ENCODE data around the gene ENTPD7.
A peak's percentile ranks its signal among the peaks of the same experiment; 100 is the strongest.

ENTPD7 gene, protein sequence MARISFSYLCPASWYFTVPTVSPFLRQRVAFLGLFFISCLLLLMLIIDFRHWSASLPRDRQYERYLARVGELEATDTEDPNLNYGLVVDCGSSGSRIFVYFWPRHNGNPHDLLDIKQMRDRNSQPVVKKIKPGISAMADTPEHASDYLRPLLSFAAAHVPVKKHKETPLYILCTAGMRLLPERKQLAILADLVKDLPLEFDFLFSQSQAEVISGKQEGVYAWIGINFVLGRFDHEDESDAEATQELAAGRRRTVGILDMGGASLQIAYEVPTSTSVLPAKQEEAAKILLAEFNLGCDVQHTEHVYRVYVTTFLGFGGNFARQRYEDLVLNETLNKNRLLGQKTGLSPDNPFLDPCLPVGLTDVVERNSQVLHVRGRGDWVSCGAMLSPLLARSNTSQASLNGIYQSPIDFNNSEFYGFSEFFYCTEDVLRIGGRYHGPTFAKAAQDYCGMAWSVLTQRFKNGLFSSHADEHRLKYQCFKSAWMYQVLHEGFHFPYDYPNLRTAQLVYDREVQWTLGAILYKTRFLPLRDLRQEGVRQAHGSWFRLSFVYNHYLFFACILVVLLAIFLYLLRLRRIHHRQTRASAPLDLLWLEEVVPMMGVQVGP

DNA sequence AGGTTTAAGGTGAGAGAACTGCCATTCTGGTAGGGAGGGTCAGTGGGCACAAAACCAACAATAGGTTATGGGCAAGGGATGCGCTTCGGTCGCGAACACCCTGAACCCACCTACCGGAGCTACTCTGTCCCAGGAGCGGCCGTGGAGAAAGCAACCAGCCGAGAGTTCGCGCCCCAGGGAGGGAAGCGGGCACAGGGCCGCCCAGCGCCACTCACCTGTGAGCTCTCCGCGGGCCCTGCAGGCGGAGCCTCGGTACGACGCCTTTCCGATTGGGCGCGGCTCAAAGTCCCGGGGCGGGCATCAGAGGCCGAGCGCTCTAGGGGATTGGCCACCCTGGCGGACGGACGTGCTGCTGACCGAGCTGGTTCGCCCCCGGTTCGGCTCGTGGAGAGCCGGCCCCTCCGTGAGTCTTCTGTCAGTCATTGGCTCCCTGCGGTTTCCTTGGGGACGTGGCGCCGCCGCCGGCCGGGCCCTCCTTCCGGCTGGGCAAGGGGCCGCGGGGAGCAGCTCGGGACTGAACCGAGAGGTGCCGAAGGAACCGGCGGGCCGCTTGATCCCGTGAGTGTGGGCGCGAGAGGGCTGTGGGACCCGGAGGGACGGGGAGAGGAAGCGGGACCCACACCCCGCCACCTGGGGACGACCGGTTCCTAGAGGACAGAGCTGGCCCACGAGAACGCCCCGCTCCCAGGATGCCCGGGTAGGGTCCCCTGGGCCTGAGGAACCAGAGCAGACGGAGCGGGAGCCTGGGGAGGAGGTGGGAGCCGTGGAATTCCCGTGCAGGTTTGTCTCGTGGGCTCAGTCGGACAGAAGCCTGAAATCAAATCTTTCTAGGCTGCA is at the start of gene ENTPD7:
Gene ENTPD7, plus strand, starts transcription at position 479 of the 837 bp plus-strand sequence. CDS start 448 bp downstream, outside the sequence.
- peak within 1 kb of the TSS in 1 of 2 donors; percentile 51 for H3K27ac ChIP-seq
- DNase-seq (ENCODE audit: low spot score) = peak; percentile 95
- TF ChIP-seq, protein P1, sequence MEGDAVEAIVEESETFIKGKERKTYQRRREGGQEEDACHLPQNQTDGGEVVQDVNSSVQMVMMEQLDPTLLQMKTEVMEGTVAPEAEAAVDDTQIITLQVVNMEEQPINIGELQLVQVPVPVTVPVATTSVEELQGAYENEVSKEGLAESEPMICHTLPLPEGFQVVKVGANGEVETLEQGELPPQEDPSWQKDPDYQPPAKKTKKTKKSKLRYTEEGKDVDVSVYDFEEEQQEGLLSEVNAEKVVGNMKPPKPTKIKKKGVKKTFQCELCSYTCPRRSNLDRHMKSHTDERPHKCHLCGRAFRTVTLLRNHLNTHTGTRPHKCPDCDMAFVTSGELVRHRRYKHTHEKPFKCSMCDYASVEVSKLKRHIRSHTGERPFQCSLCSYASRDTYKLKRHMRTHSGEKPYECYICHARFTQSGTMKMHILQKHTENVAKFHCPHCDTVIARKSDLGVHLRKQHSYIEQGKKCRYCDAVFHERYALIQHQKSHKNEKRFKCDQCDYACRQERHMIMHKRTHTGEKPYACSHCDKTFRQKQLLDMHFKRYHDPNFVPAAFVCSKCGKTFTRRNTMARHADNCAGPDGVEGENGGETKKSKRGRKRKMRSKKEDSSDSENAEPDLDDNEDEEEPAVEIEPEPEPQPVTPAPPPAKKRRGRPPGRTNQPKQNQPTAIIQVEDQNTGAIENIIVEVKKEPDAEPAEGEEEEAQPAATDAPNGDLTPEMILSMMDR (IDR thresholded peaks at IDR 0.05) = no peak
- peak within 1 kb of the TSS; percentile 94 for H3K4me3 ChIP-seq

DNA sequence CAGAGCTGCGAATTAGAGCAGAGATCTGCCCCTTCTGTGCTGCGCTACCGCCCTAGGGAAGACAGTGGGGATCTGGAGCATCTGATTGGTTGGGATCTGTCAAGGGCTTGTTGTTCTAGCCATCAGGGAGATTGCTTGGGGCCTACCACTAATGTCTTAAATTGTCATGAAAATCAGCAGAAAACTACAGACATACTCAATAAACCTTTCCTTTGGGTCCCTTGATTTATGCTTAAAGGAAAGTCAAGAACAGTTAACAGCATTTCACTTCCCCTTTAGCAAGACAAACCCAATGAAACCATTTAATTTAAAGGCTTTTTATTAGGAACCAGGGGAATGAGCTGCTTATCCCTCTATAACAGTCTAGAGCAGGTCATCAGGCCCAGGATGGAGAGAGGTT is 49.1 kb upstream of the ENTPD7 start:
- TF ChIP-seq, protein P1 (IDR thresholded peaks at IDR 0.05) = no peak
- Histone ChIP-seq H3K27ac (no peak overlapping the region), H3K4me3 (no peak overlapping the region)
- DNase-seq (ENCODE audit: low spot score) = no peak

DNA sequence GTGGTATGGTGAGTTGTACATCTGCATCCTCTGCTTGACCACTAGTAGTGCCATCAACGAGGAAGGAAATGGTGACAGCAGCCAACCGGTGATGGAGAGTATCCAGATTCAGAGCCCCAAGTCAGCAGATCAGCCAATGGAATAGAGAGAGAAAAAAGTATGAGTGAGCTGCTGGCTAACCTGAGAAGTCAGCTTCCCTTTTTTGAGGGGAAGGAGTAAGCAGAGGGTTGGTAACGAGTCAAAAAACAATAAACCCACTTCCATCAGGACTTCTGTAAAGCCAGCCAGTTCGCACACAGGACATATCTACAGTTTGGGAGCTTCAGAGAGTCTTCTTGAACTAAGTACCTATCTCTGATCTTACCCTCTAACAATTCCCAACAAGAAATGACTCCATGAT is 48.0 kb upstream of the ENTPD7 start:
- TF ChIP-seq, protein P1 (IDR thresholded peaks at IDR 0.05) = no peak
- no peak overlapping the region for H3K4me3 ChIP-seq
- H3K27ac ChIP-seq = no peak overlapping the region
- DNase-seq (ENCODE audit: low spot score) = no peak

DNA sequence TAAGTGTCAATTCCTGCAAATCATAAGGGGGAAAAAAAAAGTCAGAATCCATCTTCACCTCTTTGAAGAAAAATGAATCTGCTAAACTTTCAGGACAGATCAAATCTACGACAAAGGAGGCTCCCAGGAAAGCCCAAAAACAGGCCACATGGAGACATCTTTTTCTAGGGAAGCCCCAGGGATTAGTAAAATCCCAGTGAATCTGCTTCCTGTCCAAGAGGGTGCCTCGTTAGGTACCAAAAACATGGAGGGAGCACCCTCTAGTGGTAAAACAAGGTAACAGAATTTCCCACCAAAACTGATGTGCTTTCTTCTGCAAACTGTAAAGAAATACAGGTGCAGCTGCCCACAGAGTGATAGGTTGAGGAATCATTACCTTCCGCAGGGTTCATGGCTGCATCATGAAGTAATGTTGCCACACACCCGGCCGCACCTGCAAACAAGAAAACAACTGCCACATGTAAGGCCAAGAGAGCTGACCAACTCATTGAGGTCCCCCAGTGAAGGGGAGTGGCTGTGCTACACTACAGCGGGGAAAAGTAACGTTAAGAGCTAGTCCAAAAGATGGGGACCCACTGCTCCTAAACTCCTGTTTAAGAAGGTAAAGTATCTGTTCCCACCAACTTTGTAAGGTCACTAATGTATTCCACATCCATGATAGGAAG is 47.0 kb upstream of the ENTPD7 start:
- H3K27ac ChIP-seq = no peak overlapping the region
- H3K4me3 ChIP-seq = no peak overlapping the region
- no peak for DNase-seq (ENCODE audit: low spot score)
- TF ChIP-seq, protein P1 (IDR thresholded peaks at IDR 0.05) = peak; percentile 57

DNA sequence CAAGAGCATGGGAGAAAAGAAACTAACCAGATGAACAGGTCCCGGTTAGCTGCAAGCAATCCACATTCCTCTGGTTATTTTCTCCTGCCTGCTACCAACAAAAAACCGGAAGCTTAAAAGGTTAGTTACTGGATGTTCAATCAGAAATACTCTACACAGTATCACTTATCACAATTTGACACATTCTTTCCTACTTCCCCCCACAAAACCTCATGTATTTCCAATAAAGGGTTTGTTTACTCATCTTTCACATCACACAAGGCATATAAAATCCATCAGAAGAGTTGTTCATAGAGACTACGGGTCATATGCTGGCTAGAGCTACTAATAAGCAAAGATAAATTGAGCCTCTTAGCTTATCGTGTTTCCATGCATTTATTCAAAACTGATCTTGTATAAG is 43.9 kb upstream of the ENTPD7 start:
- H3K4me3 ChIP-seq = no peak overlapping the region
- no peak for DNase-seq (ENCODE audit: low spot score)
- H3K27ac ChIP-seq = no peak overlapping the region
- TF ChIP-seq, protein P1 (IDR thresholded peaks at IDR 0.05) = no peak

DNA sequence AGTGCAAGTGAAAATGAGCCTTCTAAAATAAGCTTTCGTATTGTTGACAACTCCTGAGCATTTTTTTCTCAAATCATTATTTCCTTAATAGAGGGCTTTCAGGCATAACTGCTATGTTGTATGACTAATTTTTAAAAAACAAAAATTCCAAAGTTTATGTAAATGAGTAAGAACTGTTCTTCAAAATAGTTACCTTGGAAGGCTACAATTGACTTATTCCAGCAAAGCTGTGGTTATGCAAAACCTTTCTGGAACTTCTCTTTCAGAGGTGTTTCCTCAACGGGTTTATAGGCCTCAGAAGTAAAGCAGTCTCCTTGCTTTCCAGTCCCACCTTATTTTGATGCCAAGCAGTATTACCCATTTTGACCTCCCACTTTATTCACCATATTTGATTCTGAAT is 41.6 kb upstream of the ENTPD7 start:
- H3K27ac ChIP-seq = no peak overlapping the region
- TF ChIP-seq, protein P1 (IDR thresholded peaks at IDR 0.05) = no peak
- H3K4me3 ChIP-seq = peak overlapping the region; percentile 91
- DNase-seq (ENCODE audit: low spot score) = no peak

Measured in coronary artery (tissue), 2 donors.